ENCODE measurements around the gene LIMK2. TPM values are rescaled to one million over a fixed set of nuclear protein-coding genes. Genes with fewer than 3 reads are reported as not detected.
"Not testable (repeated sequence)": the region's sequence is repeated elsewhere in the genome, so short reads cannot be mapped to it uniquely, and the experiment has no call there.

Gene LIMK2
- total RNA-seq, 1 donor from 2014 or later: 8.0 TPM

GRCh38 chr22:31187627-31188026 lies 24.5 kb upstream of the LIMK2 start:
- no peak overlapping the region for H3K27ac ChIP-seq (replicated peaks)
- H3K36me3 ChIP-seq: peaks cover 24% of the 10 kb centered on the region
- no peaks in the 10 kb centered on the region for H3K9me3 ChIP-seq (replicated peaks)
- no peak overlapping the region for H3K4me3 ChIP-seq
- no peaks in the 10 kb centered on the region for H3K27me3 ChIP-seq (ENCODE audit: low read depth)
- DNase-seq: no peak
- TF ChIP-seq, protein P1, sequence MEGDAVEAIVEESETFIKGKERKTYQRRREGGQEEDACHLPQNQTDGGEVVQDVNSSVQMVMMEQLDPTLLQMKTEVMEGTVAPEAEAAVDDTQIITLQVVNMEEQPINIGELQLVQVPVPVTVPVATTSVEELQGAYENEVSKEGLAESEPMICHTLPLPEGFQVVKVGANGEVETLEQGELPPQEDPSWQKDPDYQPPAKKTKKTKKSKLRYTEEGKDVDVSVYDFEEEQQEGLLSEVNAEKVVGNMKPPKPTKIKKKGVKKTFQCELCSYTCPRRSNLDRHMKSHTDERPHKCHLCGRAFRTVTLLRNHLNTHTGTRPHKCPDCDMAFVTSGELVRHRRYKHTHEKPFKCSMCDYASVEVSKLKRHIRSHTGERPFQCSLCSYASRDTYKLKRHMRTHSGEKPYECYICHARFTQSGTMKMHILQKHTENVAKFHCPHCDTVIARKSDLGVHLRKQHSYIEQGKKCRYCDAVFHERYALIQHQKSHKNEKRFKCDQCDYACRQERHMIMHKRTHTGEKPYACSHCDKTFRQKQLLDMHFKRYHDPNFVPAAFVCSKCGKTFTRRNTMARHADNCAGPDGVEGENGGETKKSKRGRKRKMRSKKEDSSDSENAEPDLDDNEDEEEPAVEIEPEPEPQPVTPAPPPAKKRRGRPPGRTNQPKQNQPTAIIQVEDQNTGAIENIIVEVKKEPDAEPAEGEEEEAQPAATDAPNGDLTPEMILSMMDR (IDR thresholded peaks at IDR 0.05; ENCODE audit: borderline replicate concordance): no peak
- no peaks in the 10 kb centered on the region for H3K4me1 ChIP-seq
- intact Hi-C loops (cut with micrococcal nuclease): no loop called here

GRCh38 chr22:31192513-31192912 lies 19.6 kb upstream of the LIMK2 start:
- no peak for DNase-seq
- no peak overlapping the region for H3K4me3 ChIP-seq
- H3K27me3 ChIP-seq (ENCODE audit: low read depth): no peaks in the 10 kb centered on the region
- peaks cover 62% of the 10 kb centered on the region for H3K36me3 ChIP-seq
- TF ChIP-seq, protein P1 (IDR thresholded peaks at IDR 0.05; ENCODE audit: borderline replicate concordance): no peak
- H3K9me3 ChIP-seq (replicated peaks): no peaks in the 10 kb centered on the region
- no peaks in the 10 kb centered on the region for H3K4me1 ChIP-seq
- intact Hi-C loops (cut with micrococcal nuclease): no loop called here
- no peak overlapping the region for H3K27ac ChIP-seq (replicated peaks)

GRCh38 chr22:31193092-31193491 lies 19.0 kb upstream of the LIMK2 start:
- DNase-seq: no peak
- H3K9me3 ChIP-seq (replicated peaks): no peaks in the 10 kb centered on the region
- peaks cover 62% of the 10 kb centered on the region for H3K36me3 ChIP-seq
- H3K4me1 ChIP-seq: no peaks in the 10 kb centered on the region
- no peak overlapping the region for H3K4me3 ChIP-seq
- H3K27me3 ChIP-seq (ENCODE audit: low read depth): no peaks in the 10 kb centered on the region
- H3K27ac ChIP-seq (replicated peaks): no peak overlapping the region
- TF ChIP-seq, protein P1 (IDR thresholded peaks at IDR 0.05; ENCODE audit: borderline replicate concordance): no peak
- intact Hi-C loops (cut with micrococcal nuclease): no loop called here

DNA sequence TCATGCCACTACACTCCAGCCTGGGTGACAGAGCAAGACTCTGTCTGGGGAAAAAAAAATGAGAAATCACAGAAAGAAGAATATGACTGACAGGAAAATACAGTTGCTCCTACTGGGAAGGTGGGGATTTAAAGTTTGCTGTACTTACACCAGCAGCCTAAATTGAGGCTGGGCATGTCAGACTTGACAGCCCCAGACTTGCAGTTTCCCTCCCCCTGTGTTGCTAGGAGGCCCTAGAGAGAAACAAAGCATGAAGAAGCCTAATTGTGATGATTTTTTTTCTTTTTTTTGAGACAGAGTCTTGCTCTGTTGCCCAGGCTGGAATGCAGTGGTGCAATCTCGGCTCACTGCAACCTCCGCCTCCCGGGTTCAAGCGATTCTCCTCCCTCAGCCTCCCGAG lies 17.4 kb upstream of the LIMK2 start:
- H3K27me3 ChIP-seq (ENCODE audit: low read depth): not testable (repeated sequence)

GRCh38 chr22:31199187-31199586 lies 12.9 kb upstream of the LIMK2 start:
- intact Hi-C loops (cut with micrococcal nuclease): no loop called here
- H3K27me3 ChIP-seq (ENCODE audit: low read depth): no peaks in the 10 kb centered on the region
- TF ChIP-seq, protein P1 (IDR thresholded peaks at IDR 0.05; ENCODE audit: borderline replicate concordance): peak; percentile 37
- H3K27ac ChIP-seq (replicated peaks): no peak overlapping the region
- H3K4me1 ChIP-seq: peaks cover 1% of the 10 kb centered on the region
- no peak overlapping the region for H3K4me3 ChIP-seq
- H3K9me3 ChIP-seq (replicated peaks): no peaks in the 10 kb centered on the region
- no peak for DNase-seq
- H3K36me3 ChIP-seq: peaks cover 79% of the 10 kb centered on the region

More for the DNA sequence above, 17.4 kb upstream of the LIMK2 start:
- H3K4me1 ChIP-seq; DNase-seq; H3K9me3 ChIP-seq (replicated peaks); H3K4me3 ChIP-seq; H3K27ac ChIP-seq (replicated peaks); intact Hi-C loops (cut with micrococcal nuclease): not testable (repeated sequence)
- H3K36me3 ChIP-seq: peaks cover 66% of the 10 kb centered on the region

- DNase-seq; intact Hi-C loops (cut with micrococcal nuclease); H3K9me3 ChIP-seq (replicated peaks); H3K4me3 ChIP-seq; H3K27me3 ChIP-seq (ENCODE audit: low read depth); H3K27ac ChIP-seq (replicated peaks): not testable (repeated sequence)
- Histone ChIP-seq H3K4me1 (peaks cover 29% of the 10 kb centered on the region), H3K36me3 (peaks cover 53% of the 10 kb centered on the region)
Measured at GRCh38 chr22:31204352-31204984, 7.6 kb upstream of the LIMK2 start.

- DNase-seq; H3K4me3 ChIP-seq; H3K9me3 ChIP-seq (replicated peaks); H3K27me3 ChIP-seq (ENCODE audit: low read depth); intact Hi-C loops (cut with micrococcal nuclease); H3K27ac ChIP-seq (replicated peaks): not testable (repeated sequence)
- Histone ChIP-seq H3K4me1 (peaks cover 33% of the 10 kb centered on the region), H3K36me3 (peaks cover 47% of the 10 kb centered on the region)
Measured at GRCh38 chr22:31205059-31205458, 7.0 kb upstream of the LIMK2 start.

DNA sequence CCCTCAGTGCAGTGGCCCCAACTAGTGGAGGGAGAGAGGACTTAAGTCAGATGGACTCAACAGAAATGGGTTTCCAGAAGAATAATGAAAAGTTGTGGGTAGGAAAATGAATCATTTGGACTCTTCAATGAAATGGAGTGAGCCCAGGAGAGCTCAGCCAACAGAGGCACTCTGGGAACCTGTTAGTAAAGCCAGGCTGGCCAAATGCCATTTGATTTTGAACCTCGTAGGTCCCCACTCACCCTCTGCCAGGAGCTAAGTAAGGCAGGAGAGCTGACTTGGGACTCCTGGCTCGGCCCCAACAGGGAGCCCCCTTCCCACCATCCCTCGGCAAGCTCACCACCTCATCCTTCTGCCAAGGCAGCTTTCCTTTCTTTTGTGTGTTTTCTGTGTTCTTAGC lies 5.6 kb upstream of the LIMK2 start:
- H3K9me3 ChIP-seq (replicated peaks); H3K4me3 ChIP-seq; DNase-seq; intact Hi-C loops (cut with micrococcal nuclease); H3K27me3 ChIP-seq (ENCODE audit: low read depth): not testable (repeated sequence)
- peaks cover 40% of the 10 kb centered on the region for H3K36me3 ChIP-seq
- H3K4me1 ChIP-seq: peaks cover 46% of the 10 kb centered on the region
- H3K27ac ChIP-seq (replicated peaks): peak overlapping the region; percentile 68

Measured in left ventricle myocardium inferior (tissue), 1 donor.